Astrocyte (in vitro differentiated cells and primary cell): ENCODE data around the gene CD19. TPM values are rescaled to one million over a fixed set of nuclear protein-coding genes. Genes with fewer than 3 reads are reported as not detected.
"Not testable (repeated sequence)": the region's sequence is repeated elsewhere in the genome, so short reads cannot be mapped to it uniquely, and the experiment has no call there.

Source experiments
- DNase-seq: peaks from one replicate; pipeline ENCODE4 v3.0.0-alpha.2; 2010; ENCODE audit warnings: low read depth
- FAIRE-seq: peaks from 2 replicates; lab custom pipeline; 2011; peaks lifted over from hg19 to GRCh38; lab: Jason Lieb, UNC
- H2AFZ ChIP-seq: 2 replicates; pipeline ENCODE4 v1.6.0; 2012; ENCODE audit warnings: low read depth, low read length, inconsistent platforms
- H3K27ac ChIP-seq: 2 replicates; pipeline ENCODE4 v1.5.1; 2011; ENCODE audit warnings: low read depth, low read length, inconsistent platforms
- H3K27me3 ChIP-seq: 2 replicates; pipeline ENCODE4 v1.6.0; 2011; ENCODE audit warnings: low read length, inconsistent platforms; ENCODE audit not compliant: insufficient read depth
- H3K36me3 ChIP-seq: 2 replicates; pipeline ENCODE4 v1.5.1; 2011; ENCODE audit warnings: low read length, inconsistent platforms; ENCODE audit not compliant: insufficient read depth
- H3K4me1 ChIP-seq: 2 replicates; pipeline ENCODE4 v1.5.1; 2011; ENCODE audit warnings: low read length, inconsistent platforms; ENCODE audit not compliant: insufficient read depth
- H3K4me2 ChIP-seq: 2 replicates; pipeline ENCODE4 v1.6.0; 2012; ENCODE audit warnings: low read length, inconsistent platforms
- H3K4me3 ChIP-seq: 2 replicates; pipeline ENCODE4 v1.5.1; 2011; ENCODE audit warnings: low read depth, mild to moderate bottlenecking, low read length, inconsistent platforms; ENCODE audit not compliant: insufficient read depth
- H3K79me2 ChIP-seq: 2 replicates; pipeline ENCODE4 v1.6.0; 2012; ENCODE audit warnings: mild to moderate bottlenecking, low read length, inconsistent platforms; ENCODE audit not compliant: insufficient read depth
- H3K9ac ChIP-seq: 2 replicates; pipeline ENCODE4 v1.6.0; 2012; ENCODE audit warnings: mild to moderate bottlenecking, low read length, inconsistent platforms
- H3K9me3 ChIP-seq: 2 replicates; pipeline ENCODE4 v1.5.1; 2012; ENCODE audit warnings: low read depth, mild to moderate bottlenecking, low read length, inconsistent platforms; ENCODE audit not compliant: insufficient read depth
- H4K20me1 ChIP-seq: 2 replicates; pipeline ENCODE4 v1.6.0; 2012; ENCODE audit warnings: low read length, inconsistent platforms; ENCODE audit not compliant: insufficient read depth
- H3K27ac Mint-ChIP-seq: one replicate; pipeline ENCODE4 v1.8.0; 2021; ENCODE audit warnings: mild to moderate bottlenecking, mixed read lengths; ENCODE audit not compliant: unreplicated experiment
- H3K27me3 Mint-ChIP-seq: one replicate; pipeline ENCODE4 v1.8.0; 2021; ENCODE audit warnings: low read depth, mixed read lengths; ENCODE audit not compliant: unreplicated experiment
- H3K36me3 Mint-ChIP-seq: one replicate; pipeline ENCODE4 v1.8.0; 2021; ENCODE audit warnings: low read depth, mixed read lengths; ENCODE audit not compliant: unreplicated experiment
- H3K4me1 Mint-ChIP-seq: one replicate; pipeline ENCODE4 v1.8.0; 2021; ENCODE audit warnings: low read depth, mixed read lengths; ENCODE audit not compliant: unreplicated experiment
- H3K4me3 Mint-ChIP-seq: one replicate; pipeline ENCODE4 v1.8.0; 2021; ENCODE audit warnings: mild to moderate bottlenecking, moderate library complexity, mixed read lengths; ENCODE audit not compliant: unreplicated experiment
- H3K9me3 Mint-ChIP-seq: one replicate; pipeline ENCODE4 v1.8.0; 2021; ENCODE audit warnings: mild to moderate bottlenecking, mixed read lengths; ENCODE audit not compliant: unreplicated experiment
- CTCF ChIP-seq: IDR thresholded peaks from 2 replicates; pipeline ENCODE4 v1.5.1; 2011; ENCODE audit warnings: low read depth, mild to moderate bottlenecking, inconsistent platforms, low read length, moderate library complexity; ENCODE audit not compliant: insufficient read depth
- EZH2 ChIP-seq: IDR thresholded peaks from 2 replicates; pipeline ENCODE4 v1.6.1; 2012; ENCODE audit warnings: mild to moderate bottlenecking, low read length, inconsistent platforms; ENCODE audit not compliant: insufficient read depth
- total RNA-seq: library from RNA; stranded (reverse); gene quantifications from 2 replicates; pipeline ENCODE4 v1.2.1, GENCODE V29; 2021

The CD19 gene
- total RNA-seq, 1 donor from 2014 or later: not detected

DNA sequence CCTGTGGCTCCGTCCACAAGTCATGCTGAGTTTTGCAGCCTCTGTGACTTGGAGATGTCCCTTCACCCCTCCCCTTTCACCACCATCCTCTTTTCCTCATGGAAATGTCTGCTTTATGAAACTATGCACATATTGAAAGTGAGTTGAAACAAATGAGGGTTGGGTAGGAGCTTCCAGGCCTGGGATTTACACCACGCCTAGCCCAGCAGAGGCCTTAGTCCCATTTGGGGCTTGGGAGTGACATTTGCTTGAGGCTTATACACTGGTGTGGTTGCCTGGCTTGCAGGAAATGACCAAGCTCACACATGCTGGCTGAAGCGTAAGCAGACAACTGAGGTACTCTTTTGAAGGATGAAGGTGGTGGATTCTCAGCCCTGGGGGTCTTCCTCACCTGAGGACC, 32.3 kb downstream of the CD19 start:
- TF ChIP-seq EZH2: no peak
- no peak for TF ChIP-seq CTCF
- Histone ChIP-seq H3K27ac (no peak overlapping the region), H3K4me2 (no peak overlapping the region), H4K20me1 (no peaks in the 10 kb centered on the region), H2AFZ (no peak overlapping the region), H3K27me3 (no peaks in the 10 kb centered on the region), H3K4me1 (no peaks in the 10 kb centered on the region), H3K79me2 (no peaks in the 10 kb centered on the region), H3K9ac (no peak overlapping the region), H3K9me3 (no peaks in the 10 kb centered on the region), H3K36me3 (peaks cover 25% of the 10 kb centered on the region), H3K4me3 (no peak overlapping the region)
- Mint-ChIP-seq H3K4me3 (no peak overlapping the region), H3K27me3 (no peaks in the 10 kb centered on the region), H3K4me1 (no peaks in the 10 kb centered on the region), H3K36me3 (peaks cover 15% of the 10 kb centered on the region), H3K9me3 (no peaks in the 10 kb centered on the region), H3K27ac (no peak overlapping the region)
- no peak for FAIRE-seq
- DNase-seq: no peak

DNA sequence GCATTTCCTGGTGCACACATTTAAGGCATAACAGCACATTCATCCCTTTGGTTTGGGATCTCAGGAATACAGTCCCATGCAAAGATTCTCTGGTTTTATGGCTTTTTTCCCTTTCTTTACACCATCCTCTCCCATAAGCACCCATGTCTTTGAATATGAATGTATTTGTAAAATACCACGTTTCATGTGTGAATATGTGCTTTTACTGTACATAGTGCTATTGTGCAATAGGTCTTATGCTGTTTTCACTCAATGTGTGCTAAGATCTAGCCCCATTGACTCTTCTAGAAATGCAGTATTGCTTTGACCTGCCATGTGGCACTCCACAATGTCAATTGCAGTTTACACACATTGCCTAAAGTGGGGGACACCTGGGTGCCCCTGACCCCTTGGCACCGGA, 32.7 kb downstream of the CD19 start:
- Mint-ChIP-seq H3K4me3 (no peak overlapping the region), H3K36me3 (peaks cover 15% of the 10 kb centered on the region), H3K27ac (no peak overlapping the region), H3K9me3 (no peaks in the 10 kb centered on the region), H3K27me3 (no peaks in the 10 kb centered on the region), H3K4me1 (no peaks in the 10 kb centered on the region)
- H3K79me2 ChIP-seq: no peaks in the 10 kb centered on the region
- peaks cover 25% of the 10 kb centered on the region for H3K36me3 ChIP-seq
- H3K27me3 ChIP-seq: no peaks in the 10 kb centered on the region
- FAIRE-seq (no peak), DNase-seq (no peak)
- H3K4me3 ChIP-seq: no peak overlapping the region
- no peak overlapping the region for H3K27ac ChIP-seq
- H4K20me1 ChIP-seq: no peaks in the 10 kb centered on the region
- no peak overlapping the region for H3K4me2 ChIP-seq
- H2AFZ ChIP-seq: no peak overlapping the region
- H3K9ac ChIP-seq: no peak overlapping the region
- no peaks in the 10 kb centered on the region for H3K4me1 ChIP-seq
- TF ChIP-seq EZH2 (no peak), CTCF (no peak)
- H3K9me3 ChIP-seq: no peaks in the 10 kb centered on the region

DNA sequence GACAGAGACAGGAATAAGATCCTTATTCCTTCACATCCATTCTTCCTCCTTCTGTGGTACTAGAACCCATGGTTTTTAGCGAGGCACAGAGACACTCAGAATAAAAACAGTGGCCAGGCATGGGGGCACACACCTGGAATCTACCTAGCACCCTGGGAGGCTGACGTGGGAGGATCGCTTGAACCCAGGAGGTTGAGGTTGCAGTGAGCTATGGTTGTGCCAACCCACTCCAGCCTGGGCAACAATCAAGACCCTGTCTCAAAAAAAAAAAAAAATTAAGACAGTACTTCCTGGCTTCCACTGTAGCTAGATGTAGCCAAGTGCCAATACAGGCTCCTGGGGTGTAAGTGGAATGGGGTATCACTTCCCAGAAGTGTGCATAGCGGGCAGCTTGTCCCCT, 35.4 kb downstream of the CD19 start:
- no peak overlapping the region for H3K4me3 Mint-ChIP-seq
- no peak for TF ChIP-seq CTCF
- no peak for TF ChIP-seq EZH2
- no peak overlapping the region for H3K9ac ChIP-seq
- H3K4me3 ChIP-seq: no peak overlapping the region
- H3K4me2 ChIP-seq: no peak overlapping the region
- H4K20me1 ChIP-seq: no peaks in the 10 kb centered on the region
- FAIRE-seq (no peak), DNase-seq (no peak)
- no peaks in the 10 kb centered on the region for H3K27me3 ChIP-seq
- no peak overlapping the region for H3K27ac Mint-ChIP-seq
- no peaks in the 10 kb centered on the region for H3K9me3 Mint-ChIP-seq
- H3K4me1 Mint-ChIP-seq: no peaks in the 10 kb centered on the region
- H3K4me1 ChIP-seq: no peaks in the 10 kb centered on the region
- peaks cover 14% of the 10 kb centered on the region for H3K36me3 ChIP-seq
- H3K9me3 ChIP-seq: no peaks in the 10 kb centered on the region
- H3K27ac ChIP-seq: no peak overlapping the region
- no peak overlapping the region for H2AFZ ChIP-seq
- no peaks in the 10 kb centered on the region for H3K27me3 Mint-ChIP-seq
- H3K36me3 Mint-ChIP-seq: peaks cover 15% of the 10 kb centered on the region
- H3K79me2 ChIP-seq: no peaks in the 10 kb centered on the region

GRCh38 chr16:28969696-28970095, 37.9 kb downstream of the CD19 start:
- H3K4me1 ChIP-seq: not testable (repeated sequence)

More at GRCh38 chr16:28969696-28970095, 37.9 kb downstream of the CD19 start:
- H3K9me3 ChIP-seq, FAIRE-seq, H3K9ac ChIP-seq, H3K4me3 ChIP-seq, H3K79me2 ChIP-seq, H3K4me3 Mint-ChIP-seq, H3K4me1 Mint-ChIP-seq, H3K4me2 ChIP-seq, H3K27me3 Mint-ChIP-seq, H3K9me3 Mint-ChIP-seq, H3K27ac ChIP-seq, H3K27me3 ChIP-seq, H4K20me1 ChIP-seq, H2AFZ ChIP-seq, H3K27ac Mint-ChIP-seq, H3K36me3 ChIP-seq, DNase-seq, H3K36me3 Mint-ChIP-seq: not testable (repeated sequence)
